HEK293 (cell line): Measurements from ENCODE around the gene MC5R.

ENCODE experiments used
- CTCF ChIA-PET: fragments of 350-600 bp; formaldehyde crosslinking; extraction: SDS; loops from one replicate; lab custom pipeline; 2021; ENCODE audit warnings: antibody characterized with exemption; lab: Yijun Ruan, JAX
- POLR2A ChIA-PET: fragments of 300-600 bp; formaldehyde crosslinking; extraction: SDS; loops from one replicate; lab custom pipeline; 2020; ENCODE audit warnings: antibody characterized with exemption, inconsistent platforms; lab: Yijun Ruan, JAX
- H3K27ac ChIP-seq: fragments of 200-500 bp; sonication (Bioruptor generic); 2 replicates; pipeline ENCODE4 v1.5.1; 2014; ENCODE audit warnings: low read depth, low read length, control low read depth, inconsistent platforms; ENCODE audit errors: extremely low read depth
- H3K36me3 ChIP-seq, 2 experiments: fragments of 200-500 bp in 1 of 2; sonication (Bioruptor generic) in 1 of 2; 1 replicate in 1 of 2; 2 replicates in 1 of 2; pipeline ENCODE4 v1.5.1; 2014 to 2017; ENCODE audit warnings: inconsistent platforms in 2 of 2, low read length in 2 of 2; ENCODE audit not compliant: control insufficient read depth in 2 of 2, insufficient read depth in 1 of 2
- H3K4me1 ChIP-seq: fragments of 200-500 bp; sonication (Bioruptor generic); 2 replicates; pipeline ENCODE4 v1.5.1; 2014; ENCODE audit warnings: mild to moderate bottlenecking, low read length, inconsistent platforms; ENCODE audit not compliant: control insufficient read depth, insufficient read depth
- H3K4me3 ChIP-seq: 2 replicates; pipeline ENCODE4 v1.5.1; 2011; ENCODE audit warnings: low read depth, mild to moderate bottlenecking, control low read depth, low read length, moderate library complexity
- H3K9me3 ChIP-seq: fragments of 200-500 bp; sonication (Bioruptor generic); 2 replicates; pipeline ENCODE4 v1.5.1; 2014; ENCODE audit warnings: low read depth, low read length, inconsistent platforms; ENCODE audit not compliant: control insufficient read depth, insufficient read depth
- BCL6B ChIP-seq: fragments of 450-650 bp; formaldehyde crosslinking; IDR thresholded peaks from 2 replicates; pipeline ENCODE4 v1.5.1; 2017; ENCODE audit warnings: missing biosample characterization, missing genetic modification characterization
- INSM2 ChIP-seq: fragments of 450-650 bp; formaldehyde crosslinking; IDR thresholded peaks from 2 replicates; pipeline ENCODE4 v1.5.1; 2016; ENCODE audit warnings: missing biosample characterization, missing genetic modification characterization
- TCF7L2 ChIP-seq: IDR thresholded peaks from 2 replicates; pipeline ENCODE4 v1.6.1; 2011; ENCODE audit warnings: low read depth, mild to moderate bottlenecking, inconsistent platforms, low read length, moderate library complexity, borderline replicate concordance
- ZFHX2 ChIP-seq: fragments of 450-650 bp; formaldehyde crosslinking; conservative IDR thresholded peaks from 2 replicates; pipeline ENCODE4 v1.5.1; 2016; ENCODE audit warnings: missing biosample characterization, missing genetic modification characterization
- ZNF10 ChIP-seq: fragments of 450-650 bp; formaldehyde crosslinking; IDR thresholded peaks from 2 replicates; pipeline ENCODE4 v1.5.1; 2017; ENCODE audit warnings: missing biosample characterization, missing genetic modification characterization
- ZNF354C ChIP-seq: fragments of 450-650 bp; formaldehyde crosslinking; IDR thresholded peaks from 2 replicates; pipeline ENCODE4 v1.5.1; 2016; ENCODE audit warnings: missing biosample characterization, missing genetic modification characterization, low read depth, borderline replicate concordance
- ZNF398 ChIP-seq: fragments of 450-650 bp; formaldehyde crosslinking; IDR thresholded peaks from 2 replicates; pipeline ENCODE4 v1.5.1; 2017; ENCODE audit warnings: missing biosample characterization, missing genetic modification characterization
- ZNF610 ChIP-seq: fragments of 450-650 bp; formaldehyde crosslinking; IDR thresholded peaks from 2 replicates; pipeline ENCODE4 v1.5.1; 2016; ENCODE audit warnings: missing biosample characterization, missing genetic modification characterization, borderline replicate concordance
- TF ChIP-seq, protein P1 (sequence below): fragments of 450-650 bp; formaldehyde crosslinking; conservative IDR thresholded peaks from 2 replicates; pipeline ENCODE4 v1.5.1; 2016; ENCODE audit warnings: low read depth, missing biosample characterization, missing genetic modification characterization
- TF ChIP-seq, protein P2 (sequence below): fragments of 450-650 bp; formaldehyde crosslinking; IDR thresholded peaks from 2 replicates; pipeline ENCODE4 v1.5.1; 2016; ENCODE audit warnings: missing biosample characterization, missing genetic modification characterization, borderline replicate concordance

MC5R gene

GRCh38 chr18:13834496-13835015, 10.6 kb downstream of the MC5R start:
- CTCF ChIA-PET: interaction anchor here (2.2 to 5.7 kb wide), 2 partner anchors 21 to 253 kb away, joined by 8 to 68 read pairs; no protein-coding TSS in a partner anchor

More at GRCh38 chr18:13834496-13835015, 10.6 kb downstream of the MC5R start:
- H3K4me3 ChIP-seq: no peak overlapping the region
- H3K36me3 ChIP-seq: no peaks in the 10 kb centered on the region
- no peaks in the 10 kb centered on the region for H3K9me3 ChIP-seq
- no peak overlapping the region for H3K27ac ChIP-seq
- TF ChIP-seq TCF7L2: no peak
- no peak for TF ChIP-seq INSM2
- TF ChIP-seq ZNF10 (tag by site-specific recombination): no peak
- TF ChIP-seq ZNF398 (tag by site-specific recombination): no peak
- TF ChIP-seq ZNF610 (tag by site-specific recombination): no peak
- no peak for TF ChIP-seq ZNF354C (tag by site-specific recombination)
- TF ChIP-seq, protein P1, sequence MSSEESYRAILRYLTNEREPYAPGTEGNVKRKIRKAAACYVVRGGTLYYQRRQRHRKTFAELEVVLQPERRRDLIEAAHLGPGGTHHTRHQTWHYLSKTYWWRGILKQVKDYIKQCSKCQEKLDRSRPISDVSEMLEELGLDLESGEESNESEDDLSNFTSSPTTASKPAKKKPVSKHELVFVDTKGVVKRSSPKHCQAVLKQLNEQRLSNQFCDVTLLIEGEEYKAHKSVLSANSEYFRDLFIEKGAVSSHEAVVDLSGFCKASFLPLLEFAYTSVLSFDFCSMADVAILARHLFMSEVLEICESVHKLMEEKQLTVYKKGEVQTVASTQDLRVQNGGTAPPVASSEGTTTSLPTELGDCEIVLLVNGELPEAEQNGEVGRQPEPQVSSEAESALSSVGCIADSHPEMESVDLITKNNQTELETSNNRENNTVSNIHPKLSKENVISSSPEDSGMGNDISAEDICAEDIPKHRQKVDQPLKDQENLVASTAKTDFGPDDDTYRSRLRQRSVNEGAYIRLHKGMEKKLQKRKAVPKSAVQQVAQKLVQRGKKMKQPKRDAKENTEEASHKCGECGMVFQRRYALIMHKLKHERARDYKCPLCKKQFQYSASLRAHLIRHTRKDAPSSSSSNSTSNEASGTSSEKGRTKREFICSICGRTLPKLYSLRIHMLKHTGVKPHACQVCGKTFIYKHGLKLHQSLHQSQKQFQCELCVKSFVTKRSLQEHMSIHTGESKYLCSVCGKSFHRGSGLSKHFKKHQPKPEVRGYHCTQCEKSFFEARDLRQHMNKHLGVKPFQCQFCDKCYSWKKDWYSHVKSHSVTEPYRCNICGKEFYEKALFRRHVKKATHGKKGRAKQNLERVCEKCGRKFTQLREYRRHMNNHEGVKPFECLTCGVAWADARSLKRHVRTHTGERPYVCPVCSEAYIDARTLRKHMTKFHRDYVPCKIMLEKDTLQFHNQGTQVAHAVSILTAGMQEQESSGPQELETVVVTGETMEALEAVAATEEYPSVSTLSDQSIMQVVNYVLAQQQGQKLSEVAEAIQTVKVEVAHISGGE (tag by site-specific recombination): no peak
- no peak for TF ChIP-seq ZFHX2 (tag by site-specific recombination)
- TF ChIP-seq, protein P2, sequence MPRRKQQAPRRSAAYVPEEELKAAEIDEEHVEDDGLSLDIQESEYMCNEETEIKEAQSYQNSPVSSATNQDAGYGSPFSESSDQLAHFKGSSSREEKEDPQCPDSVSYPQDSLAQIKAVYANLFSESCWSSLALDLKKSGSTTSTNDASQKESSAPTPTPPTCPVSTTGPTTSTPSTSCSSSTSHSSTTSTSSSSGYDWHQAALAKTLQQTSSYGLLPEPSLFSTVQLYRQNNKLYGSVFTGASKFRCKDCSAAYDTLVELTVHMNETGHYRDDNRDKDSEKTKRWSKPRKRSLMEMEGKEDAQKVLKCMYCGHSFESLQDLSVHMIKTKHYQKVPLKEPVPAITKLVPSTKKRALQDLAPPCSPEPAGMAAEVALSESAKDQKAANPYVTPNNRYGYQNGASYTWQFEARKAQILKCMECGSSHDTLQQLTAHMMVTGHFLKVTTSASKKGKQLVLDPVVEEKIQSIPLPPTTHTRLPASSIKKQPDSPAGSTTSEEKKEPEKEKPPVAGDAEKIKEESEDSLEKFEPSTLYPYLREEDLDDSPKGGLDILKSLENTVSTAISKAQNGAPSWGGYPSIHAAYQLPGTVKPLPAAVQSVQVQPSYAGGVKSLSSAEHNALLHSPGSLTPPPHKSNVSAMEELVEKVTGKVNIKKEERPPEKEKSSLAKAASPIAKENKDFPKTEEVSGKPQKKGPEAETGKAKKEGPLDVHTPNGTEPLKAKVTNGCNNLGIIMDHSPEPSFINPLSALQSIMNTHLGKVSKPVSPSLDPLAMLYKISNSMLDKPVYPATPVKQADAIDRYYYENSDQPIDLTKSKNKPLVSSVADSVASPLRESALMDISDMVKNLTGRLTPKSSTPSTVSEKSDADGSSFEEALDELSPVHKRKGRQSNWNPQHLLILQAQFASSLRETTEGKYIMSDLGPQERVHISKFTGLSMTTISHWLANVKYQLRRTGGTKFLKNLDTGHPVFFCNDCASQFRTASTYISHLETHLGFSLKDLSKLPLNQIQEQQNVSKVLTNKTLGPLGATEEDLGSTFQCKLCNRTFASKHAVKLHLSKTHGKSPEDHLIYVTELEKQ (tag by site-specific recombination): no peak
- TF ChIP-seq BCL6B: no peak
- no peaks in the 10 kb centered on the region for H3K4me1 ChIP-seq
- POLR2A ChIA-PET: no interaction called here
